H7 (cell line): ENCODE results near the gene RAPGEF3. TPM values are rescaled to one million over a fixed set of nuclear protein-coding genes. Genes with fewer than 3 reads are reported as not detected.

Experiments
- DNase-seq: peaks from one replicate; pipeline ENCODE4 v3.0.0; 2012
- H3K27me3 ChIP-seq: 2 replicates; pipeline ENCODE4 v1.6.0; 2011; ENCODE audit warnings: mild to moderate bottlenecking, low read length; ENCODE audit not compliant: control insufficient read depth, insufficient read depth
- H3K36me3 ChIP-seq: replicated peaks from 2 replicates; pipeline ENCODE4 v1.5.1; 2011; ENCODE audit warnings: low read length; ENCODE audit not compliant: control insufficient read depth, insufficient read depth
- H3K4me3 ChIP-seq: 2 replicates; pipeline ENCODE4 v1.5.1; 2011; ENCODE audit warnings: low read depth, mild to moderate bottlenecking, control low read depth, low read length, moderate library complexity; ENCODE audit not compliant: insufficient read depth
- total RNA-seq: library from RNA; depleted of rRNA; stranded (reverse); fragments of >200 nt; shearing (Covaris generic); gene quantifications from 2 replicates; pipeline ENCODE4 v1.2.3, GENCODE V29; 2014; rRNA removed

The RAPGEF3 gene
- total RNA-seq, 1 experiment from 2014 or later = 10.5 TPM

DNA sequence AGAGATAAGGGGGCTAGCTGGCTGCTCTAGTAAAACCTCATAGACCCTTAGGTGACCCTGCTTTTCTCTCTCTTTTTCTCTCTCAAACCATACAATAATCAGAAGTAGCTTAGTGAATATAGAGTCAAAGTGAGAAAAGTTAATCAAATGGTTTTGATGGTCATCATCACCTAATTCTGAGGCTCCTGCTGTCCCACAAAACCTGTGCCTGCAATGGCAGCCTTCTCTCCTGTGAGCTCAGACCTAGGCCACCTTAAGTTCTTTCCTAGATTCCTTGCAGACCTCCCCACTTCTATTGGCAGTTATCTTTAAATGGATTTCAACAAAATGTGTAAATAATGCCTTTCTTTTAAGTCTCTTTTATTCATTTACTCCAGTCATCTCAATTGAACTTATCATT is 51.3 kb downstream of the RAPGEF3 start:
- no peak overlapping the region for H3K4me3 ChIP-seq
- no peak for DNase-seq
- no peaks in the 10 kb centered on the region; the same call in 1 of the 2 replicates for H3K27me3 ChIP-seq
- H3K36me3 ChIP-seq = no peaks in the 10 kb centered on the region

- Histone ChIP-seq H3K36me3 (no peaks in the 10 kb centered on the region; the same call in 1 of the 2 replicates), H3K27me3 (no peaks in the 10 kb centered on the region), H3K4me3 (peak within 1 kb of the TSS; percentile 84)
- DNase-seq = peak; percentile 95
Observed at GRCh38 chr12:47705566-47706425, 52.9 kb downstream of the RAPGEF3 start, which contains the start of gene RPAP3. Gene RPAP3 (minus strand): TSS chr12:47706030. CDS start chr12:47702840, 3,190 bp downstream.

GRCh38 chr12:47705229-47705565 is 53.5 kb downstream of the RAPGEF3 start:
- Histone ChIP-seq H3K36me3 (peaks cover 3% of the 10 kb centered on the region; the same call in 1 of the 2 replicates), H3K27me3 (no peaks in the 10 kb centered on the region), H3K4me3 (peak overlapping the region; percentile 84)
- DNase-seq = no peak

DNA sequence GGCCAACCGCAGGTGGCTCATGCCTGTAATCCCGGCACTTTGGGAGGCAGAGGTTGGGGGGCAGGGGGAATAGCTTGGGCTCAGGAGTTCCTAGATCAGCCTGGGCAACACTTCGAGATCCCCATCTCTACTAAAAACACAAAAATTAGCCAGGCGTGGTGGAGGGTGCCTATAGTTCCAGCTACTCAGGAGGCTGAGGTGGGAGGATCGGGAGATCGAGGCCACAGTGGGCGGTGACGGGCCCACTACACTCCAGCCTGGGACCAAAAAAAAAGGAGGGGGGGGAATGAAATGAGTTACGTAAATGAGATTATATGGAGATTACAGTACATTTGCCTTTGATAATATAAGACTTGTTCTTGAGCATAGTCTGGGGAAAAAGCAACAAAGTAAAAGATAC is 54.0 kb downstream of the RAPGEF3 start:
- Histone ChIP-seq H3K4me3 (peak overlapping the region; percentile 84; the same call in 1 of the 2 replicates), H3K36me3 (peaks cover 3% of the 10 kb centered on the region; the same call in 1 of the 2 replicates), H3K27me3 (no peaks in the 10 kb centered on the region)
- DNase-seq = no peak

GRCh38 chr12:47700263-47700662 is 58.4 kb downstream of the RAPGEF3 start:
- no peak for DNase-seq
- Histone ChIP-seq H3K4me3 (no peak overlapping the region), H3K36me3 (peaks cover 3% of the 10 kb centered on the region), H3K27me3 (no peaks in the 10 kb centered on the region)

GRCh38 chr12:47698631-47699030 is 60.0 kb downstream of the RAPGEF3 start:
- Histone ChIP-seq H3K36me3 (peaks cover 3% of the 10 kb centered on the region), H3K27me3 (no peaks in the 10 kb centered on the region), H3K4me3 (no peak overlapping the region)
- no peak for DNase-seq

DNA sequence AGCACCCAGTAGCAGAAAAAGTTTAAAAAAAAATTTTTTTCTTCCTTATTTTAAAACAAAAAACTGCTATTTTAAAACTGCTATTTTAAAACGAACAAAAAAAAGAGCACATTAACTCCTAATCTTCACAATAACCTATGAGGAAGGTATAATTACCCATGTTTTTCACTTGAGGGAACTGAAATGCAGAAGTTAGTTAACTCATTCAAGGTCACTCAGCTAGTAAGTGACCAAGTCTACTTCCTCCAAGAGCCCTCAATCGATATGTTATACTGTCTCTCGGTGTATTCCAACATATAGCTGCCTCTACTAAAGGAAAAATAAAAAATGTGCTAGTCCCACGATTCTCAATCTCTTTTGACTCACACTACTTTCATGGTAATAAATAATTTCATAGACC is 60.6 kb downstream of the RAPGEF3 start:
- peaks cover 3% of the 10 kb centered on the region for H3K36me3 ChIP-seq
- no peaks in the 10 kb centered on the region for H3K27me3 ChIP-seq
- DNase-seq = no peak
- H3K4me3 ChIP-seq = no peak overlapping the region

DNA sequence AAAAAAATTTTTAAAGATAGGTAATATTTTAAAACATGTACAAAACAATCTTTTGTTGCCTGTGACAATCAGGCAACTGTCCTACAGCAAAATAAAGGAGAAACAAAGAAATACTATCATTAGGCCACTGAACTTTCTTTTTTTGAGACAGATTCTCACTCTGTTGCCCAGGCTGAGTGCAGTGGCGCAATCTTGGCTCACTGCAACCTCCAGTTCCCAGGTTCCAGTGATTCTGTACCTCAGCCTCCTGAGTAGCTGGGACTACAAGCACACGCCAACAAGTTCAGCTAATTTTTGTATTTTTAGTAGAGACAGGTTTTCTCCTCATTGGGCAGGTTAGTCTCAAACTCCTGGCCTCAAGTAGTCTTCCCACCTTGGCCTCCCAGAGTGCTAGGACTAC is 69.5 kb downstream of the RAPGEF3 start:
- DNase-seq = no peak
- Histone ChIP-seq H3K4me3 (no peak overlapping the region), H3K27me3 (no peaks in the 10 kb centered on the region), H3K36me3 (no peaks in the 10 kb centered on the region; the same call in 1 of the 2 replicates)

DNA sequence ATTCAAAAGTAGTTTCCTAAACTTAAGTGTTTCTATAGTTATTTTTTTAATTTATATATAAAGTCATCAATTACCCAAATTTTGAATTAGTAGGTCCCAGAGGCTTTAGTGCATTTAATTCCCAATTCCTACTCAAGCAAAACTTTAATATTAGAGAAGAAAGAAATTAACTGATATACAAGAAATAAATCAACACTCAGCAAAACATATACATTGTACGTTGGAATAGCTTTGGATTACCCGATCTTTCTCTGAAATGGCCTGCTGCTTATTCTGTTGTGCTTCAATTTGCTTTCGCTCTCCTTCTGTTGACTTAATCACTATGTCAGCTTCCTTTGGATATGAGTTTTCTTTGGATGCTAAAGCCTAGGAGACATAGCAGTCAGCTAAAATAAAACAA is 71.0 kb downstream of the RAPGEF3 start:
- no peak for DNase-seq
- H3K36me3 ChIP-seq = no peaks in the 10 kb centered on the region; the same call in 1 of the 2 replicates
- H3K4me3 ChIP-seq = no peak overlapping the region
- H3K27me3 ChIP-seq = no peaks in the 10 kb centered on the region

- no peaks in the 10 kb centered on the region; the same call in 1 of the 2 replicates for H3K36me3 ChIP-seq
- no peaks in the 10 kb centered on the region for H3K27me3 ChIP-seq
- H3K4me3 ChIP-seq = no peak overlapping the region
- peak; percentile 36 for DNase-seq
Observed at GRCh38 chr12:47686645-47687240, 71.9 kb downstream of the RAPGEF3 start.

Other genes starting within 250 kb of the RAPGEF3 start
- gene RPAP3, start 52.9 kb downstream of the RAPGEF3 start, total RNA-seq = 19.5 and 28.9 TPM in 2 replicates
- gene ENDOU, start 33.4 kb downstream of the RAPGEF3 start, total RNA-seq = not detected in 2 replicates
- 10.9 and 12.4 TPM in 2 replicates for gene SLC48A1, start 14.4 kb upstream of the RAPGEF3 start, total RNA-seq
- gene HDAC7, start 61.0 kb upstream of the RAPGEF3 start, total RNA-seq = 45.2 and 50.7 TPM in 2 replicates
- gene VDR, start 146.1 kb upstream of the RAPGEF3 start, total RNA-seq = 0.03 TPM in 1 of 2 replicates, not detected in the other
- gene TMEM106C, start 204.7 kb upstream of the RAPGEF3 start, total RNA-seq = 13.4 and 15.6 TPM in 2 replicates
- 2.0 and 4.6 TPM in 2 replicates for gene COL2A1, start 245.6 kb upstream of the RAPGEF3 start, total RNA-seq